ENCODE results near the gene EMC8.

DNA sequence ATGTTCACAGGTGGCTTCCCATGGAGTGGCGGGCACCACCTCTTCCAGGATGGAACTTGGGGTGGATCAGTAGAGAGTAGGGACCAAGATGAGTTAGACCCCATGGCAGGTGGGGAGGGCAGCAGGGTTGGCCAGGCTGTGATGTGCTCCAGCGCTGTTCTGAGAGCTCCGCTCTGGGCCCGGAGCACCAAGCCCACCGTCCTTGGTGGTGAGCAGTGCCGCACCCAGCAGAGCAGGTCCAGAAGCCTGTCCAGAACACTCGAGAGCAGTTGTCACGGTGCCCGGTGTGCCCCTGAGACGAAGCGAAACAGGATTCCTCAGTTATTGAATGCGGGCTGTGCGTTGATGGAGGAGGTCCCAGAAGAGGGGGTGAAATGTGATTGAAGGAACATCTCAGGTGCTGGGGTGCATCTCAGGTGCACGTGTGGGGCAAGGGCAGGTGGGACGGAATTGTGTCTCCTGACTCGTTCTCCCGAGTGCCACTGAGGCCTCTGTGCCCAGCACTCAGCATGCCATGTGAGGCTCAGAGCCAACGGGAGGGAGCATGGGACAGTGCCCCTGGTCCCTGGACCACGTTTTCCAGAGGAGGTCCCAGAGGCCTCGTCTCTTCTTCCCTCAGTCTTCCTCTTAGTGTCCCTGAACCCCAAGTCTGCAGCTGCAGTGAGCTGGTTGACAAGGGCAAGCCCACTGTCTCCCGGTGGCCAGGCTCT lies 39.7 kb upstream of the EMC8 start:
- TF ChIP-seq SP1 (IDR thresholded peaks at IDR 0.05) (no peak), FOXA1 (IDR thresholded peaks at IDR 0.05) (no peak), FOXK2 (IDR thresholded peaks at IDR 0.05) (no peak), ELF4 (IDR thresholded peaks at IDR 0.05) (no peak), FOXM1 (IDR thresholded peaks at IDR 0.05; ENCODE audit: borderline replicate concordance) (no peak), SUZ12 (IDR thresholded peaks at IDR 0.05) (no peak), ARNT (IDR thresholded peaks at IDR 0.05) (no peak), TARDBP (IDR thresholded peaks at IDR 0.05) (no peak)
